DOHH2 (cell line): ENCODE measurements around the gene MCF2L2.
"Not testable (repeated sequence)": the region's sequence is repeated elsewhere in the genome, so short reads cannot be mapped to it uniquely, and the experiment has no call there.

Experiments used
- H3F3A ChIP-seq: fragments of 200-600 bp; sonication (generic), shearing (Covaris generic); 2 replicates; pipeline ENCODE4 v1.6.0; 2016; ENCODE audit warnings: antibody characterized with exemption, mild to moderate bottlenecking; ENCODE audit not compliant: control insufficient read depth, insufficient read depth
- H3K27ac ChIP-seq: fragments of 200-600 bp; sonication (generic); 2 replicates; pipeline ENCODE4 v1.5.1; 2014; ENCODE audit warnings: low read depth, mild to moderate bottlenecking, low read length, moderate library complexity
- H3K27me3 ChIP-seq: fragments of 200-600 bp; sonication (generic); 2 replicates; pipeline ENCODE4 v1.6.1; 2014; ENCODE audit warnings: mild to moderate bottlenecking, low read length, mixed read lengths; ENCODE audit not compliant: control insufficient read depth
- H3K36me3 ChIP-seq: fragments of 200-600 bp; sonication (generic); 2 replicates; pipeline ENCODE4 v1.6.1; 2014; ENCODE audit warnings: mild to moderate bottlenecking, low read length, moderate library complexity, mixed read lengths; ENCODE audit not compliant: control insufficient read depth
- H3K4me1 ChIP-seq: fragments of 200-600 bp; sonication (generic); 2 replicates; pipeline ENCODE4 v1.6.1; 2014; ENCODE audit warnings: mild to moderate bottlenecking, low read length, mixed read lengths; ENCODE audit not compliant: control insufficient read depth
- H3K4me2 ChIP-seq: fragments of 200-600 bp; sonication (generic); 2 replicates; pipeline ENCODE4 v1.6.0; 2014; ENCODE audit warnings: mild to moderate bottlenecking, low read length, moderate library complexity
- H3K4me3 ChIP-seq: fragments of 200-600 bp; sonication (generic); 2 replicates; pipeline ENCODE4 v1.5.1; 2014; ENCODE audit warnings: mild to moderate bottlenecking, low read length, mixed read lengths
- H3K79me2 ChIP-seq: fragments of 200-600 bp; sonication (generic); 2 replicates; pipeline ENCODE4 v1.6.1; 2014; ENCODE audit warnings: mild to moderate bottlenecking, low read length, mixed read lengths; ENCODE audit not compliant: control insufficient read depth
- H3K9me2 ChIP-seq: fragments of 200-600 bp; sonication (generic); replicated peaks from 2 replicates; pipeline ENCODE4 v1.6.1; 2014; ENCODE audit warnings: mild to moderate bottlenecking, low read length, mixed read lengths; ENCODE audit not compliant: control insufficient read depth
- H3K9me3 ChIP-seq: fragments of 200-600 bp; sonication (generic); 2 replicates; pipeline ENCODE4 v1.6.1; 2014; ENCODE audit warnings: antibody characterized with exemption, low read length, mixed read lengths; ENCODE audit not compliant: control insufficient read depth, insufficient read depth
- H4K20me1 ChIP-seq: fragments of 200-600 bp; sonication (generic); 2 replicates; pipeline ENCODE4 v1.6.0; 2014; ENCODE audit warnings: low read depth, mild to moderate bottlenecking, antibody characterized with exemption, low read length, moderate library complexity; ENCODE audit not compliant: control insufficient read depth, insufficient read depth
- EZH2phosphoT487 ChIP-seq: fragments of 200-600 bp; sonication (generic); IDR thresholded peaks from 2 replicates; pipeline ENCODE4 v1.6.1; 2017; ENCODE audit warnings: borderline replicate concordance, mild to moderate bottlenecking, antibody characterized with exemption, low read length, moderate library complexity, mixed read lengths
- TF ChIP-seq, protein P1 (sequence below): fragments of 200-600 bp; sonication (generic); IDR thresholded peaks from one replicate; pipeline ENCODE4 v1.5.1; 2014; ENCODE audit warnings: antibody characterized with exemption, mild to moderate bottlenecking, low read depth, low read length; ENCODE audit not compliant: poor library complexity, severe bottlenecking

The MCF2L2 gene

GRCh38 chr3:183180110-183180783, 248.2 kb downstream of the MCF2L2 start:
- no peaks in the 10 kb centered on the region for H3K79me2 ChIP-seq
- peaks cover 35% of the 10 kb centered on the region for H3K27me3 ChIP-seq
- no peaks in the 10 kb centered on the region for H3K36me3 ChIP-seq
- peaks cover 3% of the 10 kb centered on the region for H3K4me1 ChIP-seq
- H3K4me2 ChIP-seq, result no peak overlapping the region
- no peak overlapping the region for H3K4me3 ChIP-seq
- H3K9me3 ChIP-seq, result no peaks in the 10 kb centered on the region
- H3K9me2 ChIP-seq, result no peaks in the 10 kb centered on the region
- H3F3A ChIP-seq, result no peaks in the 10 kb centered on the region
- TF ChIP-seq, protein P1, sequence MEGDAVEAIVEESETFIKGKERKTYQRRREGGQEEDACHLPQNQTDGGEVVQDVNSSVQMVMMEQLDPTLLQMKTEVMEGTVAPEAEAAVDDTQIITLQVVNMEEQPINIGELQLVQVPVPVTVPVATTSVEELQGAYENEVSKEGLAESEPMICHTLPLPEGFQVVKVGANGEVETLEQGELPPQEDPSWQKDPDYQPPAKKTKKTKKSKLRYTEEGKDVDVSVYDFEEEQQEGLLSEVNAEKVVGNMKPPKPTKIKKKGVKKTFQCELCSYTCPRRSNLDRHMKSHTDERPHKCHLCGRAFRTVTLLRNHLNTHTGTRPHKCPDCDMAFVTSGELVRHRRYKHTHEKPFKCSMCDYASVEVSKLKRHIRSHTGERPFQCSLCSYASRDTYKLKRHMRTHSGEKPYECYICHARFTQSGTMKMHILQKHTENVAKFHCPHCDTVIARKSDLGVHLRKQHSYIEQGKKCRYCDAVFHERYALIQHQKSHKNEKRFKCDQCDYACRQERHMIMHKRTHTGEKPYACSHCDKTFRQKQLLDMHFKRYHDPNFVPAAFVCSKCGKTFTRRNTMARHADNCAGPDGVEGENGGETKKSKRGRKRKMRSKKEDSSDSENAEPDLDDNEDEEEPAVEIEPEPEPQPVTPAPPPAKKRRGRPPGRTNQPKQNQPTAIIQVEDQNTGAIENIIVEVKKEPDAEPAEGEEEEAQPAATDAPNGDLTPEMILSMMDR, result no peak
- TF ChIP-seq EZH2phosphoT487, result no peak
- H4K20me1 ChIP-seq, result no peaks in the 10 kb centered on the region
- H3K27ac ChIP-seq, result no peak overlapping the region

- not testable (repeated sequence) for H3K4me2 ChIP-seq, H3K9me2 ChIP-seq, H3K4me1 ChIP-seq, H3K9me3 ChIP-seq, H3K27ac ChIP-seq, H3F3A ChIP-seq, H3K4me3 ChIP-seq, H3K36me3 ChIP-seq, H3K79me2 ChIP-seq, H4K20me1 ChIP-seq
- H3K27me3 ChIP-seq, result peaks cover 40% of the 10 kb centered on the region
Measured at GRCh38 chr3:183179550-183179908, 248.9 kb downstream of the MCF2L2 start.

DNA sequence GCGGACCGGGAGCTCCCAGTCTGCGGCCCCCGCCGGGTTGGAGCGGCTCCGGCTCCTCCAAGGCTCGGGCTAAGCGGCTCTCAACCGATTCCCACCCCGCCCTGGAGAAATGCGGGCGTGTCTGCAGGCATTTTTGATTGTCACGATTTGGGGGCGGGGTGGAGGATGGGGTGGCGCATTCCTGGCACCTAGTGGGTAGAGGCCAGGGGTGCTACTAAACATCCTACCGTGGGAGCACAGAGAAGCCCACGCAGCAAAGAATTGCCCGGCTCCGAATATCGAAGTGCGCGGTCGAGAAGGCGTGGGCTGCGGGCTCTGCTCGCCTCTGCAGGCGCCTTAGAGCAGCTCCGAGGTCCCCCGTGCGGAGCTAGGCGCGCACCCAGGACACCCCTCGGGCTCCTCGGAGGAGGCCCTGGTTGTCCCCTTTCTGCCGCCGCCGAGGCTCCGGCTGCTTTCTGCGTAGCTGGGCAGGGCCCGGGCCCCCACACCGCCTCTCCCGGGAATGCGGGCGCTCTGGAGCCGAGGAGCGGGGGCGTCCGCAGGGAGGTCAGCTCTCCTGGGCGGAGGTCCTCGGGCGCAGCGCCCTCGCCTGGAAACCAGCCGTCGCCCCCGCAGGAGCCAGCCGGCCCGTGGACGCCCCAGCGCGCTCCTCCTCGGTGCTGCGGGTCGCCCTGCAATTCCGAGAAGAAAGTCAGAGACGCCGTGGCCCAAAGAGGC, 249.4 kb downstream of the MCF2L2 start:
- Histone ChIP-seq H3K4me1 (no peaks in the 10 kb centered on the region), H3K36me3 (no peaks in the 10 kb centered on the region), H4K20me1 (no peaks in the 10 kb centered on the region), H3K79me2 (no peaks in the 10 kb centered on the region), H3K27me3 (peaks cover 40% of the 10 kb centered on the region), H3K4me3 (no peak overlapping the region), H3K9me2 (no peaks in the 10 kb centered on the region), H3F3A (no peaks in the 10 kb centered on the region), H3K4me2 (no peak overlapping the region), H3K9me3 (no peaks in the 10 kb centered on the region), H3K27ac (no peak overlapping the region)
- TF ChIP-seq EZH2phosphoT487, result no peak

DNA sequence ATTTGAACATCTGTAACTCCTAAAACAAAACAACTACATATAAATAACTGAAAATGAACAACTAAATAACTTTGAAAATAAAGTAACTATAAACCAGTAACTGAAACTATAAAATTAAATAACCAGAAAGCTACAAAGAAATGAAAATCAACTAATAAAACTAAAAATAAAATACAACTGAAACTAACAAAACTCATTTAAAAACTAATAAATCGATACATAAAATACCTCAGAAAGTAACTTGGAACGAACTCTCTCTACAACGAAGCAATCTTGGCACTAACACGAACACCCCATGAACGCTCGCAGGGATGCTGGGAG, 249.9 kb downstream of the MCF2L2 start:
- Histone ChIP-seq H3F3A (no peaks in the 10 kb centered on the region), H3K79me2 (no peaks in the 10 kb centered on the region), H3K4me3 (no peak overlapping the region), H3K27me3 (peaks cover 40% of the 10 kb centered on the region), H3K4me2 (no peak overlapping the region), H3K36me3 (no peaks in the 10 kb centered on the region), H3K9me2 (no peaks in the 10 kb centered on the region), H3K27ac (no peak overlapping the region), H3K9me3 (no peaks in the 10 kb centered on the region), H3K4me1 (no peaks in the 10 kb centered on the region), H4K20me1 (no peaks in the 10 kb centered on the region)
- TF ChIP-seq, protein P1, result no peak
- no peak for TF ChIP-seq EZH2phosphoT487
